NCI-H2227 (cell line): ENCODE measurements around the gene DPH1.
A peak's percentile ranks its signal among the peaks of the same experiment; 100 is the strongest.

Experiments used
- DNase-seq: peaks from one replicate; lab custom pipeline; 2025; ENCODE audit not compliant: unreplicated experiment; lab: John Stamatoyannopoulos, UW

The DPH1 gene

DNA sequence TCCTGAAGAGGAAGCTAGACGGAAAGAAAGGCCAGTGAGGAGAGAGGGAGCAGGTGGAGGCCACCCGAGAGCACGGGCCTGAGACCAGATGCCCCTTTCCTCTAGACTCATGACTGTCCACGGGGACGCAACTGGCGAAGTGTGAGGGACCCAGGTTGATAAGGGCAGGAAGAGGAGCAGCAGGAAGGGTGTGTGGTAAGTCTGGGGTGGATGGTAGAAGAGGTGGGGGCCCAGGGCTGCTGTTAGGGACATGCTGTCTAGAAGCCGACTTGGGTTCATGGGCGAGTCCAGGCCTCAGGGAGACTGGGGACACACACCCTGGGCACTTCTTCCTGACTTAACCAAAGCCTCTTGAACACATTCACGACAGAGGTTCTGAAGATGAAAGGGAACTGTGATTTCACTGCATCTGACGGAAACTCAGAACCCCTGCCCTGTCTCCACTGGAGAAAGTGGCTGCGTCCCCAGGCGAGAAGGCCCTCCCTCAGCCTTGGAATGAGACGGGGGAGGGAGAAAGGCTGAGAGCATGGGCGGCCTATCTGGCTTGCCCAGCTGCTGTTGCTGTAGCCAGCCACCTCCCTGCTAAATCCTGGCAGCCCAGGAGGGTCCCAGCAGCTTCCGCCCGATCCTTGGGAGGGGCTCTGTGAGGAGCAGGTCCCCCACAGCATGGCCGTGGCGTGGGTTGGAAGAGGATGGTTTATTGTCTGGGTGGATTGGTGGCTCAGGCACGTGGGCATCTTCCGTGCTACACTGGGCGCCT is 30.9 kb downstream of the DPH1 start:
- DNase-seq, result no peak

DNA sequence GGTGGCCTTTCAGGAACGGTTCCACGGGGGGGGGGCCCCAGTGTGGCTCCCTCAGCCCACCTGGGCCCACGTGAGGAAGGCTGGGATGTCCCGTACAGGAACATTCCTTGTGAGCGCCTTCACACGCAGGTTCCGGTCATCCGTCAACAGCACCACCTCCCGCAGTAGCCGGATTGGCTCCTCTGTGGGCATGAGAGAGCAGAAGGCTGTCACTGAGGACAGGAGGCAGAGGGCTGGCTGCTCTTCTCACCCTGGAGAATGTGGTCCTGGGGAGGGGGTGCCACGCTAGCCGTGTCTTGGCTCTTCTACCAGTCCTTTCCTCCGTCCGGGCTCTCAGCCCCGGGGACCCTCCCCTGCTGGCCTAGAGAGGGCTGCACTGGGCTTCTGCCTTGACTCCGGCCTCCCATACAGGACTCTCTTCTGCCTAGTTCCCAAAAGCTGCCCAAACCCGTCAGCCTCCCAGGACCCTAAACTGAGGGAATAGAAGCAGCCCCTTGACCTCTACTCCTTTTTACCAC is 31.5 kb downstream of the DPH1 start:
- no peak for DNase-seq

DNA sequence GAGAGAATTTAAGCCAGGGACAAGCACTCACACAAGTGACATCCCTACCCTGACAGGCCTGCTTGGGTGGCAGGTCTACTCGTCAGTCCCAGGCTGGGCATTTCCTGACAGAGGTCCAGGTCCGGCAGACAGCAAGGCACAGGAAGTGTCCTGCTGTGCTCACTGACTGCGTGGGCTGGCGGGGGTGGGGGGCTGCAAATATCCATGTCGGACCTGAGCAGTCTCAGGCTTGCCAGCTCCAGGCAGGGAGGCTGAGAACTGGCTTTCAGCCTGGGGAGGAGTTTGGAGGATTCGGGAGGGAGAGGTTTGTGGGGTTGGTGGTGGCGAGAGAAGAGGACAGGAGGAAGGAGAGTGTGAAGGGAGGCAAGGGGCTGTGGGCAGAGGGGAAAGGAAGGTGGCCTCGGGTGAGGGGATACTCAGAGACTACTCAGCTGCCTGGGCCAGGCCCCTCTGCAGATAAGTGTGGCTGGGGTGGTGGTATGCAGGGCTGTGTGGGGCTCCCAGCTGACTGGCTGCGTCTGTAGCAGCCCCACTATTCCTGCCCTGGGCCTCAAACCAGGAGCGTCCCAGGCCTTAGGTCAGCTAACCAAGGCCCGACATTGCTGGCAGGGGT is 32.7 kb downstream of the DPH1 start:
- DNase-seq, result no peak

DNA sequence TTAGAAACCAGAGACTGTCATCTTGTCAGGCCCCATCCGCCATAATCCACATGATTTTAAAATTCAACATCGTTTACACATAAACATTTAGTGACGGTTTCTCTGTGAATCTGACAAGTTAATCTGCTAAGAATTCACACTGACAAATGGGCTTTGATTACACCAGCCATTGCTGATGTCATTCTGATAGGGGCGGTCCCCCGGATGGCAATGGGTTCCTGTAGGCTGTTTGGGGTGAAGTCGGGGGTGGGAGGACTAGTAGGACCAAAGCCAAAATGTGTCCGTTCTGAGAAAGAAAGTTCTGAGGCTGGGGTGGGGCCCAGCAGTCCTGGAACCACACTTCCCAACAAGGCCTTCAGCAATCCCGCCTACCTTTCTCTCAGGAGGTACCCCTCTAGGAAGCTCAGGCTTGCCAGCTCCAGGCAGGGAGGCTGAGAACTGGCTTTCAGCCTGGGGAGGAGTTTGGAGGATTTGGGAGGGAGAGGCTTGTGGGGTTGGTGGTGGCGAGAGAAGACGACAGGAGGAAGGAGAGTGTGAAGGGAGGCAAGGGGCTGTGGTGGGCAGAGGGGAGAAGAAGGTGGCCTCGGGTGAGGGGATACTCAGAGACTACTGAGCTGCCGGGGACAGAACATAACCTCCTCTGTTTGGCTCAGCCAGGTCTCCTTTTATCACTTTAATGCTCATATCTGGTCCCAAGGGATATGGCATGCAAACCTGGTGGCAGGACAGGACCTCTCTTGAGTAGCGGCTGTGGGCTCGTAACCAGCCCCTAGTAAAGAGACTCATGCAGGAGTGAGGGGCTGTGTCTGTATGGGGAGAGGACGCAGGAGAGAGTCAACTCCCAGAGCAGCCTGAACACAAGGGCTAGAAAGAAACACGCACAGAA is 33.6 kb downstream of the DPH1 start:
- DNase-seq, result no peak

DNA sequence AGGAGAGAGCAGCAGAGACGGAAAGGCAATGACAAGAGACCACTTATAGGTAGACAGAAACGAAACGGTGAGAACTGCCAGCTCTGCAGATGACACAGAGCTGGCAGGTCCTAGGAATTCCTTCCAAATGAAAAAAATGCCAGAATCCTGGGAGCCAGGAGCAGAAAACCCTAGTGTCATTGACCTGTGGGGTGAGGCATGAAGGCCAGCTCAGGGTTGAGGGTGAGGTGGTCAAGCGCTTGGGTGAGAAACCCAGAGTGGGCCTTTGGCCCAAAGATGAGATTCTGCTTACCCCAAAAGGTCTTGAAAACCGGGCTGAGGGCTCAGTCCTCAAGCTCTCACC is 34.2 kb downstream of the DPH1 start:
- no peak for DNase-seq

DNA sequence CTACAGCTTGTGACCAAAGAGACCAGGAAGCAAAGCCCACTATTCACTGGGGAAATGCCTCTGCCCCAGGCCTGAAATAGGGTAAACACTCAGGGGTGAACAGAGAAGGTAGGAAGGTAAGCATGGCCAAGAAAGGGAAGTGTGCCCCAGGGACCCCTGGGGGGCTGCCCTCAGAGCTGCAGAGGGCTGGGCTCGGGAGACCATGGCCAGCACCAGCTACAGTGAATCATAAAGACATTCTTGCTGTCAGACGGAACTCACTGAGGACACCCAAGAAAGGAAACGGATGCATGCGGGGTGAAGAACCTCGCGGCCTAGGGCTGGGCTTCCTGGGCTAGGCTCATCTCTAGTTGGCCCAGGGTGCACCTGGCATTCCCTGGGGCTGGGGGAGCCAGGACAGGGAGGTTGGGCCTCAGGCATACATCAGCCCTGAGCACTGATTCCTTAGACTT is 34.6 kb downstream of the DPH1 start:
- DNase-seq, result no peak

DNA sequence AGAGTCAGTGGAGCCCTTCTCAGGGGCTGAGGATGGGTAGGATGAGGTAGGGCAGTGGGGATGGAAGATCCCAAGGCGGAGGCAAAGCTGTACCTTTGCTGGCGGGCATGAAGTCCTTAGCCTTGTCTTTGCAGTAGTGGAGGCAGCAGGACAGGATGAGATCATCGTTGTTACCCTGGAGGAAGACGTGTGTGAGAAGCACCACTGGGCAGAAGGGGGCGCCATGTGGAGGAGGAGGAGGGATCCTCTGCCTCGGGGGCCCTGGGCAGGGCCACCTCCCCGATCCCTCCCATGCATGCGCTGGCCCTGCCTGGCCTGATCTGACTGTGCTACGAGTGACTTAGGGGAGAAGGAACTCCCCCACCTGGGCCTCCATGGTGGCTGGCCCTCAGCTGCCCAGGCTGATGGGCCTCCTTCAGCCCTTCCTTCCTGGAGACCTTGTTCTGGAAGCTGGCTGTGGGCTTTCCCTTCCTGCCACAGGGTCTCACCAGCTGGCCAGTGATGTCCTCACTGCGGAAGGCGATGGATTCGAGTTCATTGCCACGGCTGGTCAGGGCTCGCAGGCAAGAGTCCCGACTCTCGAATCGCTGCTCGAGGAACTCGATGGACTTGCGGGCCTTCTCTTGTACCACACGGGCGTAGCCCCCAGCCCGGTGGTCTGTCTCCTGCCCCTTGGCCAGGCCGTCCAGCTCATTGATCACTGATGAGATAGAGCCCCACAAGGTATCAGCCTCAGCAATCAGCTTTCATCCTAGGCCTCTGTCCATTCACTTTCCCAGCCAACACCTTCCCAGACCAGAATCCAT is 35.2 kb downstream of the DPH1 start:
- DNase-seq, result no peak

DNA sequence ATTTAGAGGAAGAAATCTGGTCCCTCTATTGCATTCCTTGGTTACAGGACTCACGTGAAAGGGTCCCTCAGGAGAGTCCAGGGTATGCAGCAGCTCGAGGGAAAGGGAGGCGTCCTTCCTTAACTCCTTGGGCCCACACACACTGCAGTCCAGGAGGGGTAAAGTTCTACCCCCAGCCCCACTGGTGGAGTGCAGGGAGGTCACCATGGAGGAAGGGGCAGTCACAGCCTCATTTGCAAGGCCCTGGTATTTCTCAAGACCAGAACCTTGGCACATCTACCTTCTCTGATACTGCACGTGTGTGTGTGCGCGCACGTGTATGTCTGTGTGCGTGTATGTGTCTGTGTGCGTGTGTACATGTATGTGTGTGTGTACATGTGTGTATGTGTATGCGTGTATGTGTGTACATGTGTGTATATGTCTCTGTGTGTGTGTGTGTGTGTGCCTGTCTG is 36.0 kb downstream of the DPH1 start:
- DNase-seq, result no peak

DNA sequence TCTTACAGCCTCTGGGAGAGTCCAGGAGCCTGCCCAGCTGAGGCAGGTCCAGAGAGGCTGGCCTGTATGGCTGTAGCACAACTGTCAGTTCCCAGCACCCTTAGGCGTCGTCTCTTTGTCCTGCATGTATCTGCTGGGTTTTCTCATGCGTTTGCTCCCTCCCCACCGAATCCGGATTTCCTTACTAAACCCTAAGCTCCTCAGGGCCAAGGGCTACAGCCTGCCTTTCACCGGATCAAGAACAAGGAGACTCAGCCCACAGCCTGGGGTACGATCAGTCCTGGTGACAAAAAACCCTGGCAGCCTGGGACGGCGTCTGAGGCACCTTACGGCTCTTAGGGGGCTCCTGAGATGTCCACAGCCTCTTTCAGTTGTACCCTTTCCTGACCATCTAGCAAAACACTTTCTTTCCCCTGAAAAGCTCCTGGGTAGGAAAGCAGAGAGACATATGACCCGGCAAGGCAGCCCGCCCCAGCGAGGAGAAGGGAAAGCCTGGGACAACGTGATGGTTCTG is 37.2 kb downstream of the DPH1 start:
- DNase-seq, result no peak

DNA sequence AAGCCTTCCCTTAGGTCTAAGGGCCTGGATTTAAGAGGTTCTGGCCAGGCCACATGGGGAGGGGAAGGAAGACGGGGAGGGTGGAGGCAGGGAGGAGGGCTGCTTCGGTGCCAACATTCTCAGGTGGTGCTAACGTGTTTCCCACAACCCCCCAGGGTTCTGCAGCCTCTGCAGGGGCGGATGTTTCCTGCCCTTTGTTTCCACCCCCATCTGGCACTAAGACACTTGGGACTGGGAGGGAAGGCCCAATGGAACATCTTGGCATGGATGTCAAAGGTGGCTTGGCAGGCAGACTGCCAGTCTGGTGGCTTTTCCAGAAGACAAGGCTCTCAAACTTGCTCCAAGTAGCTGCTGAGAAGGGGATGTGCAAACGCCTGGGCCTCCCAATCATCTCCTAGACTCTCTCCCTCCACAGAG is 37.7 kb downstream of the DPH1 start:
- DNase-seq, result no peak

DNA sequence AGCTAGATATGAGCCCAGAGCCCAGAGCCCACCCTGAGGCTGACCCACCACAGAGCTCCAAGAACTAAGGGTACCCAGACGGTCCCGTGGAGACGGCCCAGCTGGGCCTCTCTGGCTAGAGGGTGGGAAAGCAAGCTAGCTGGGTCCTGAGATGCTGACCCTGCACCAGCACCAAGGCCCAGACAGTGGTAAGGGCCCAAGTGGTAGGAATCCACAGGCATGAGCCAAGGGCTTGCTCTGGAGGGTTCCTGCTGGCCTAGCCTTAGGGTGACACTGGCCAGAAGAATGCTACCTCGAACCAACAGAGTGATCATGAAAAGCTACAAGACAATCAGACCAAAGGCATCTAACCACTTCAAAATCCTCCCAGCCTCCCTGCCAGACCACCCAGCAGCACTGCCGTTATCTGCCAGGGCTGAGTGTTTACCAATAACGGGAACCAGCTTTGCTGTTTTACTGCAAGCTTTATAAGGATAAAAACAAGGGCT is 38.1 kb downstream of the DPH1 start:
- DNase-seq, result no peak

DNA sequence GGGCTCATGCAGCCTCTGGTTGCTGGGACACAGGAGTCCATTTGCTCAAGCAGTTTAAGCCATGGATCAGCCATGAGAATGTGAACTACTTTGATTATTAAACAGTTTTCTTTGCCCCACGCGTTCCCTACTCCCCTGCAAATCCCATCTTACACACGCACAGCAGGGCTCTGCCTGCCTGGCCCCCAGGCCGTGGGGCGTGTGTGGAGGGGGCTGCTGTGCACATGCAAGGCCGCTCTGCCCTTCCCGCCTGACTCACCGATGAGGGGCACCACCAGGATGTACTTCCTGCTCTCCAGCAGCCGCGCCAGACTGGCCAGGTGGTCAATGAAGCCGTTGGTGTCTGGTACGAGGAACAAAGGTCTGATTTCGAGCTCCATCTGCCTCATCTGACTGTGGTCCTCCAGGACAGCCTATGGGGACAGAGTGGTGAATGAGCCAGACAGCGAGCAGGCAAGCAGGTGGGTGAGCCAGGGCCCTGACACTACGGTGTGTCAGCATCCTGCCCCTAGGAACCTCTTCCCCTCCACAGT is 38.6 kb downstream of the DPH1 start:
- DNase-seq, result no peak

DNA sequence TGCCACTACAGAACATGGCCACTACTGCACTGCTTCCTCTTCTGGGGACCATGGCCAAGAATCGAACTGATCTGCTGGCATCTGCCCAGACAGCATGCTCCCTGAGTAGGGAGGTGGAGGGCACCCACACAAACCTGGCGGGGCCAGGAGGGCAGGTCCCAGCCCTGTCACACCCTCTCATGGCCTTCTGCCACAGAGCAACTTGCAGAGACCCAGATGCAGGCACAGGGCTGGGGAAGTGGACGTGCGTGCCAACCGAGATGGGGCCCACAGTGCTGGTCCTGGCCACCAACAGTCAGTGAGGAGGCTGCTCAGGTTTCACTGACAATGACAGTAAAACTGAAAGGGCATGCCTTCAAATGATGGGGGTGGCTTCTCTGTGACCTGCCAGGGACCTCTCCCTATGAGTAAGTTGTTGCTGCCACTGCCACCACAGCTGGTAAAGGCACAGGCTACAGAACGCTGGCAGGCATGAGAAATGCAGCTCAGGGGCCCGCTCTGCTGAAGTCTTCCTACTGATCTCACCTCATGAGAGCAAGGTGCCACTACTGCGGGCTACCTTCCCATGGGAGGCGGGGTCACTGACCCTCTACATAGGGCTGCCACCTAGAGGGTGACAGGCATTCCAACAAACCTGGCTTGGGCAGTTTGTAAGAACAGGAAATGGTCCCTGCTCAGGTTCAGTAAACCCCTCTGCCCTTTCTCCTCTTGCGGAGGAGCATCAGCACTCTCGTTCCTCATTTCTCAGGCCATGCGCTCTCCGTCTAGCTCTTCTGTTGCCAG is 40.5 kb downstream of the DPH1 start:
- no peak for DNase-seq

DNA sequence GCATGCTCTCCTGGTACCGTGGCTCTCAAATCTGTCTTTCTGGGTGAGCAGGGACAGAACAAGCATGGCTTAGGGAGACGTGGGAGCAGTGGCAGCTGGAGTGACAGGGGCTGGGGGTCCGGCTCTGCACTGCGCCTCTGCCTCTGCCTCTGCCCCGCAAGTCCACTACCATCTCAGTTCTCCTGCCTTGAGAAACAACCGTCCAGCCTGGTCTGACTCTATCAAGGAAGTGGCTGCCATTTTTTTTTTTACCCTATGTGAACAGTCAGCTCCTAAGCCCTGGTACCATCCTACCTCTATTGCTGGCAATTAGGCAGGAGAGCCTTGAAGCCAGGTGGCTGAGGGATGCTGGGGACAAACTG is 41.1 kb downstream of the DPH1 start:
- DNase-seq, result no peak

DNA sequence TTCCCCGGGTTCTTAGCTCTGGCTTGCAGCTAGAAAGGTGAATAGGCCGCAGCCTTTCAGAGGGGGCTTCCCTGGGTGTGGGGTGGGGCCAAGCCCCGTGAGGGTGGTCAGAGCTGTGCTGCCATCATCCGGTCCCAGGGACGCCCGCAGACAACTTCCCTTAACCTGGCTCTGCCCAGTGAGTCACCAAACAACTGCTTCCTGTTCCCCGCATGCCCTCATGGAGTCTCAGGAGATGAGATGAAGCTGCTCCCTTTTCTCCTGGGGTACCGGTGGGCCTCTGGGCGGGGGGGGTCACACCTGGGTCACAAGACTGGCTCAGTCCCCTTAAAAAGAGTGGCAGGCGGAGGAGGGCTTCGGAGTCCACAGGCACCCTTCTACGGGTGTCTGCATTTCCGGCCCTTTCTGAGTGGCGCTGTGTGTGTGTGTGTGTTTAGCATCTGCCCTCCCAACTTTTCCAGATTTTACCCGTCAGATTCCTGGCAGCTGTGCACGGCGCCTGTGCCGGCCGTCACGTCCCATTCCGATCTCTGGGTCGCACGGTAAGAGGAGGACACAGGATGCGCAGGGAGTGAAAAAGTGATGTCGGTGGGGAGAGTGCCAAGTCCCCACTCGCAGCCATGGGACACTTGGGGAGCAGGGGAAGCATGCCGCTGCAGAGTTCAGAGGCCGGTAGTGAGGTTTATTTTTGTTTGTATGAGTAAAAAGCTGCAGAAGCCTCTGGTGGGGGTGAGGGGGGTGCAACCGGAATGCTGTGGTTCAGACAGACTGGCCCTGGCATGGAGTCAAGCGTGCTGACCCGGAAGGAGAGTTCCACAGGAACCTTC is 41.7 kb downstream of the DPH1 start:
- DNase-seq, result no peak

DNA sequence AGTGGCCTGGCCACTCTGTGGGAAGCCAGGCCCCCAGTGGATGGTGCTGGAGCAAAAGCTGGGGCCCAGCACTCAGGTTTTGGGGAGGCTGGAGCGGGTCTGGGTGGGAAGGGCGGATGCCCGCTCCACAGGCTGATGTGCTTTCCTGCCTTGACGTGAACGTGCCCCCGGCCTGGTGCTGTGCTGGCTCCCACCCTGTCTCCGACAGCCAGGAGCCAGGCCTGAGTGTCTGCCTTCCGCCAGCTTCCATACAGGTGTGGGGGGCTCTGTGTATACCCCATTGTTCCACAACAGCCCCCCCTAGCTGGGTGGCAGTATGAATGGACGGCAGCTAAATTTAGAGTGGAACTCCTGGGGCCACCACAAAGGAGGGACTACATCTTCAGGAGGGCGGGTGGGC is 45.0 kb downstream of the DPH1 start:
- DNase-seq, result no peak

DNA sequence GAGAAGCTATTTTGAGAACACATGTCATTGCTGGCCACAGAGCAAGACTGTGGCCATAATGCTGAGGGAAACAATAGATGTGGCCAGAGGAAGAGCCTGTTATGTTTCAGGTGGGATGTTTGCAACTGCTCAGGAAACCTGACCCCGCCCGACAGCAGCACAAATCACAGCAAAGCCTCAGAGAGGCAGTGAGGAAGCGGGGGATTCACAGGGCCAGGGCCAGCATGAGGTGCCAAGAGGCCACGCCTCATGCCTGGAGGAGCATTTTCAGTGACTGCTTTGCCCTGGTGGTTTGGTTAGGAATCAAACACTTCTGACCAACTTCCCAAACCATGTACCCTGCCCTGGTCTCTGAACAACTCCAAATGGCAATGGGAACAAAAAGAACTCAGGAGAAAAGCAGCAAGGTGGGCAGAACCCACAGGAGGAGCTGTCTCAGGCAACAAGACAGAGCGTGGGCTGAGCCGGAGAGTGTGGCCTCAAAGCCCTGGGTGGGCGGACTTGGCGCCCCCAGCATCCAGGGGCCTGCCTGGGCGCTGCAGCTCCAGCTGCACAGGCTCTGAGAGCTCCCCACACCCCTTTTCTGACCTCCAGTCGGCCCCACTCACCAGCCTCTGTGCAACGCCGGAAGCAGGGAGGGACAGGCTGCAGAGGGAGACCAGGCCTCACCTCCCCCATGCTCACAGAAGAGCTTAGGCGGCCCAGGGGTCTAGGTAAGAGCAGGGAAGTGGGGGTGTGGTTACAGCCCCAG is 45.6 kb downstream of the DPH1 start:
- DNase-seq, result peak; percentile 35
